GM18511 (cell line): ENCODE results near the gene ATOH8.

ENCODE experiments used
- ATAC-seq: cut with Tn5 transposase; IDR thresholded peaks from one replicate; pipeline ENCODE4 v1.9.1; 2021; ENCODE audit warnings: mild to moderate bottlenecking, moderate library complexity; ENCODE audit not compliant: unreplicated experiment

Gene ATOH8

DNA sequence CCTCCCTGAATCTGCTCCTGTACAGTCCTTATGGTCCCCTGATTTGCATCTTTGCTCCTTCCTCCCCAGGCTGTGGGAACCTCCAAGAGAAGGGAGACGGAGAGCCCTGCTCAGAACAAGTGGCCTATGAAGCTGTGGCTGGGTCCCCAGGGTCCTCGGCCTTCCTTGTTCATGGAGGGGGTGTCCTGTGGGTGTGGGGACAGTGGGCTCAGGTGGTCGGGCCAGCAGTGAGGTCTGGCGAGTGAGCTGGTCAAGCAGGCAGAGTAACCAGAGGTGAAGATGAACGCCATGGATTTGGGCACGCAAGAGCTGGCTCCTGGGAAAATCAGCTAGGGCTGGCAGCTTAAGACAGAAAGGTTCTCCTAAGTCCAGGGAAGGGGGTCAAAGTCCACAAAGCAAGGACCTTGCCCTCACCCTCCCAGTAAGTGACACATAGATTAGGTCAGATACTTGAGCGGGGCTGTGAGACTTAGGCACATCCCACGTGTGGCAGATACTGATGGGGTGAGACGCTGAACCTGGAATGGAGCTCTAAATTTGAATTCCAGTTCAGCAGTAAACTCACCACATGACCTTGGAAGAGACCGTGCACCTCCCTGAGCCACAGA lies 34.8 kb upstream of the ATOH8 start:
- no peak for ATAC-seq

GRCh38 chr2:85719609-85720240 lies 34.1 kb upstream of the ATOH8 start:
- ATAC-seq: no peak

GRCh38 chr2:85720533-85720932 lies 33.3 kb upstream of the ATOH8 start:
- ATAC-seq: no peak

DNA sequence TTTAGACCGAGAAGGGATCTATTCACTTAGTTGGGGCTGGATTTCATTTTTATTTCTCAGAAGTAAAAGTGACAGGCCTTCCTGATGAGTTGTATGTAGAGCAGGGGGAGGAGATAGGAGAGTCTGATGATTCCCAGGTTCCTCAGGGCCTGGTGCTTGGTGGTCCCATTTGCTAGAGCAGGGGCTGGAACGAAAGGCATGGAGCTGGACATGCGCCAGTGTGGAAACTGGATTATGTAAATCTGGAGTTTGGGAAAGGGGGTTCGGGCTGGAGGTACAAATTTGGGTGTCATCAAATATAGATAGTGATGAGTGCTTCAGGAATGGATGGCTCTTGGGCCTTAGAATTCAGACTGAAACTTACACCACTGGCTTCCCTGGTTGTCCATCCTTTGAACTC lies 32.1 kb upstream of the ATOH8 start:
- ATAC-seq: no peak

DNA sequence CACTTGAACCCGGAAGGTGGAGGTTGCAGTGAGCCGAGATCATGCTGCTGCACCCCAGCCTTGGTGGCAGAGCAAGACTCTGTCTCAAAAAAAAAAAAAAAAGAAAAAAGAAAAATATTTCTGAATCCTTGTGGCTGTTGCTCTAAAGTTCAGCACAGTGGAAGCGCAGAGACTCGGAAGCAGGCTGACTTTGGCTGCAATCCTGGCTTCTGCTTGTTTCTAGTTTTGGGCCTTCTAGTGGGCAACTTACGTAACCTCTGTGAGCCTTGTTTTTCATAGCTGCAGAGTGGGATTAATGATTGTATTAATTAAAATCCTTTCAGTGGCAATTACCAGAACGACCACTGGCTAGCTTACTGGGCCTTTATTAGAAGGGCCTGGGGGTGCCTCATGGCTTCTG lies 31.3 kb upstream of the ATOH8 start:
- no peak for ATAC-seq

- no peak for ATAC-seq
Measured at GRCh38 chr2:85723707-85724360, 30.0 kb upstream of the ATOH8 start.

GRCh38 chr2:85724731-85725181 lies 29.0 kb upstream of the ATOH8 start:
- ATAC-seq: no peak

DNA sequence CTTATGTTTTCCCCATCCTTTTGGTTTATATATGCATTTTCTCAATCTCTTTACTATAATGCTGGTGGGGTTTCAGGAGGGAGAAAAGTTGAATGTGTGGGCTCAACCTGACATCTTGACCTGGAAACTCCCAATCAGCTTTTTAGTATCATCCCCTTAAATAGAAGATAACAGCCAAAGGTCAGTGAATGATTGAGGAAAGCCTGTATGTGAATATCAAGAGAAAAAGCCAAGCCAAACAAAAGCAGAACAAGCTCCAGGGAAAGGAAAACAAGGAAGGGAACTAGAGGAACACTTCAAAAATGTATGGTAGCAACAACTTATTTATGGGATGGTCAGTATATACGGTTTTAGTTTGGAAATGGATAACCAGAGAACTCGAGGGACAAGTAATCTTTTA lies 28.3 kb upstream of the ATOH8 start:
- ATAC-seq: no peak

DNA sequence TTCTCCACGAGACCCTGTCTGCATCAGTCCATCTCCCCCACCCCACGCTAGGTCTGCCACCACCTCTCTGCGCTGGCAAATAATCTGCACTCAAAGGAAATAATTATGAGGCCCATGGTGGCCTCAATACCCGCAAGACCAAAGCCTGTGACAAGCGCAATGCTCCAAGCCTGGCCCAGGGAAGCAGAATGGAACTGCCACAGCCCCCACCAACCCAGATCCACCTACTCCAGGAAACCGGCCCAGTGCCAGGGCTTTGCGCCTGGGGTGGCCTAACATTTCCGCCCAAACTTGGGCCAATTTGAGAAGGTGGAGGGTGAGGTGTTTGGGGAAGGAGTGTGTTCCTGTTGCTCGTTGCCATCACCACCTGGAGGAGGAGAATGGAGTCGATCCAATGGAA lies 26.0 kb upstream of the ATOH8 start:
- ATAC-seq: no peak

- no peak for ATAC-seq
Measured at GRCh38 chr2:85728342-85728741, 25.4 kb upstream of the ATOH8 start.

DNA sequence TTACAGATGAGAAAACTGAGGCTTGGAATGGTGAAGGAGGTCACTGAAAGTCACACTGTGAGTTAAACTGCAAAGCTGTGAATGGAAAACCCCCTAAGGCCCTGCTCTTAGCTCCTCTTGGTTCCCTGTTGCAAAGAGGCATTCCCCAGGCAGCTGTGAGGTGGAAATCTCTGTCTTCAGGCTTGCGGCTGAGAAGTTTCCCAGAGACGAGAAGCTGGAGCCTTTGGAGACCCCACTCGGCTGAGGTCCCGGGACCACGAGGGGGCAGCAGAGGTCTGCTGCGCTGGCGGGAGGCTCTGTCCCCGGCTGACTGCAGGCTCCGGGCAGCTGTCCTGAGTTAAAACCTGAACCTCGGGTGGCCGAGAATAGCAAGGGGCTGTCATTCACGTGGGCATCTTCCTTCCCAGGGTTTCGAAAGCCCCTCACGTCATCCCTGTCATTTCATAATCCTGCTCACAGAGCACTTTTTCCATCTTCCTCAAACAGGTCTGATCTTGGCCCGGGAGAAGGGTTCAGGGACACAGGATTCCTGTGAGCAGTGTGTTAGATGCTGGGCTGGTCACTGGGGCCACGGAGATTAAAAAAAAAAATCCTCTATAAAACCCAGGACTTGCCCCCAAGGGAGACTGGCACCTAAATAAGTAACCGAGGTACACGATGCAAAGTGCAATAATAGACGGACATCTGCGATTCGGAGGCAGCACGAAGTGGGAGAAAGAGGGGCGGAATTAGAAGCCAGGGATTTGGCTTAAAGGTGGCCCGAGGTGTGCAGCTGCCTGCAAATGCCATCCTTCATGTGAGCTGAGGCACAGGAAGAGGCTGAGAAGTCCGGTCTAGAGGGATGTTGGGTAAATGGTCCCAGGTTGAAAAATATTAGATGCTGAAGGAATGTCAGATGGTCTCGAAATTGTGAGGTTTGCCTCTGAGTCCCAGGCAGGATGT lies 24.6 kb upstream of the ATOH8 start:
- peak; percentile 84 for ATAC-seq

GRCh38 chr2:85729825-85730510 lies 23.8 kb upstream of the ATOH8 start:
- ATAC-seq: no peak

GRCh38 chr2:85730686-85731230 lies 23.0 kb upstream of the ATOH8 start:
- ATAC-seq: no peak

DNA sequence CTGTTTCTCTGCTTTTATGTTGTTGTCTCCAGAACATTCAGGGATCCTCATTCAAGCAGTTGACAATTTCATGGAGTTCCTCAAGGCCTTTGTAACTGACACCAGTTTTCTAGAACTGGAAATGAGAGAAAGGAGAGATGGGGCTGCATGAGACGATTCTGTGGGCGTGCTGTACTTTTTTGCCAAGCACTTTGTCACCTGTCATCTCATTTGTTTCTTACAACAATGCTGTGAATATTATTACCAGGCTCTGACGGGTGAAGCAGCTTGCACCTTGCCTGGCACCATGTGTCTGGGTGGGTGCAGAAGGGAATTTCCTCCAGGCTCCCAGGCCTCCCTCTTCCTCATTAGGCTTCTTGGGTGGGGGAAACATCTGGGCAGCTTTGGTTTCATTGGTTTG lies 22.2 kb upstream of the ATOH8 start:
- ATAC-seq: no peak

GRCh38 chr2:85732467-85733120 lies 21.2 kb upstream of the ATOH8 start:
- no peak for ATAC-seq

- no peak for ATAC-seq
Measured at GRCh38 chr2:85733121-85733960, 20.4 kb upstream of the ATOH8 start.

DNA sequence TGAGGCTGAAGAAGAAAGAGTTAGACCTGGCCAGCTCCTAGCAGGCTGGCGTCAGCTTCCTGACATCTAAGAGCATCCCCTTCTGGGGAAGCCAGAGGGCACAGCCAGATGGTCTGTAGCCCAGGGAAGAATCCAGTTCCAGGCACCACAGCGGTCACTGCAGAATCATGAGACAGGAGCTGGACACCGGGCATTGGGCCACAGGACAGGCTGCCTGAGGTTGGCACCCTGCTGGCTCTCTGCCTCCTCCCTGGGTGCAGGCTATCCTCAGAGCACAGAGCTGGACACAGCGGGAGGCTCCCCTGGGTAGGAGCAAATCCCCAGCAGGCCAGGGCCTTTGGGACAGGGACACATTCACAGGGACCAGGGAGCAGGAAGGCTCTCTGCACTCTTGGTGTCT lies 19.8 kb upstream of the ATOH8 start:
- ATAC-seq: no peak

GRCh38 chr2:85734942-85735608 lies 18.7 kb upstream of the ATOH8 start:
- ATAC-seq: no peak

GRCh38 chr2:85735691-85736090 lies 18.1 kb upstream of the ATOH8 start:
- no peak for ATAC-seq
